A549 (cell line): Measurements from ENCODE around the gene ANKRD24. TPM values are rescaled to one million over a fixed set of nuclear protein-coding genes. Genes with fewer than 3 reads are reported as not detected.
"Not testable (repeated sequence)": the region's sequence is repeated elsewhere in the genome, so short reads cannot be mapped to it uniquely, and the experiment has no call there.

ENCODE experiments used
- ATAC-seq, 2 experiments: fragments of 200-7000 bp in 1 of 2; fragments of >200 bp in 1 of 2; cut with Nextera tagmentation in 1 of 2; cut with Tn5 transposase in 1 of 2; 3 replicates each; pipeline versions ENCODE4 v1.8.0 to v1.9.1; 2018 to 2020; ENCODE audit warnings: mild to moderate bottlenecking in 1 of 2, moderate library complexity in 1 of 2
- CTCF ChIA-PET: fragments of 300-600 bp; sonication (Branson Sonifier 250); formaldehyde crosslinking; extraction: SDS; loops from one replicate; lab custom pipeline; 2021; ENCODE audit warnings: antibody characterized with exemption, inconsistent platforms; lab: Yijun Ruan, JAX
- POLR2A ChIA-PET: fragments of 350-600 bp; formaldehyde crosslinking; extraction: SDS; loops from one replicate; lab custom pipeline; 2021; ENCODE audit warnings: antibody characterized with exemption, inconsistent platforms; lab: Yijun Ruan, JAX
- DNase-seq, 2 experiments: peaks; one replicate each; pipeline versions ENCODE4 v3.0.0 to v3.0.0-alpha.2; 2011 to 2016; ENCODE audit warnings: low read depth in 1 of 2, low spot score in 1 of 2
- FAIRE-seq: peaks from 2 replicates; lab custom pipeline; 2011; peaks lifted over from hg19 to GRCh38; lab: Jason Lieb, UNC
- H3K27ac ChIP-seq, 2 experiments: fragments of >200 bp; sonication (Bioruptor Twin); formaldehyde crosslinking; 3 replicates each; pipeline ENCODE4 v1.5.1; 2016 to 2017
- H3K4me1 ChIP-seq: fragments of >200 bp; sonication (Bioruptor Twin); formaldehyde crosslinking; 3 replicates; pipeline ENCODE4 v1.6.1; 2016
- H3K4me2 ChIP-seq: fragments of >200 bp; sonication (Bioruptor Twin); formaldehyde crosslinking; 3 replicates; pipeline ENCODE4 v1.6.1; 2016
- H3K4me3 ChIP-seq: fragments of >200 bp; sonication (Bioruptor Twin); formaldehyde crosslinking; 3 replicates; pipeline ENCODE4 v1.5.1; 2016
- H3K9me3 ChIP-seq: fragments of >200 bp; sonication (Bioruptor Twin); formaldehyde crosslinking; 3 replicates; pipeline ENCODE4 v1.6.1; 2016
- CHD2 ChIP-seq: fragments of 150-350 bp; IDR thresholded peaks from 2 replicates; pipeline ENCODE4 v1.6.1; 2014; ENCODE audit warnings: low read length; ENCODE audit not compliant: partially characterized antibody
- ESRRA ChIP-seq: fragments of 150-350 bp; IDR thresholded peaks from 2 replicates; pipeline ENCODE4 v1.6.1; 2014; ENCODE audit warnings: mild to moderate bottlenecking, low read length, borderline replicate concordance
- HDAC2 ChIP-seq: fragments of 200-600 bp; sonication (generic); IDR thresholded peaks from 2 replicates; pipeline ENCODE4 v1.6.1; 2016
- HOXA7 ChIP-seq: fragments of 250-450 bp; sonication (Bioruptor Pico); IDR thresholded peaks from 2 replicates; pipeline ENCODE4 v1.5.0; 2020; ENCODE audit warnings: mild to moderate bottlenecking, moderate library complexity
- KDM1A ChIP-seq: fragments of 200-600 bp; sonication (generic); IDR thresholded peaks from 2 replicates; pipeline ENCODE4 v1.6.1; 2016; ENCODE audit warnings: low read depth, mild to moderate bottlenecking
- KDM5A ChIP-seq: fragments of 200-600 bp; sonication (generic); IDR thresholded peaks from 2 replicates; pipeline ENCODE4 v1.6.1; 2016; ENCODE audit warnings: antibody characterized with exemption, mild to moderate bottlenecking
- MAFK ChIP-seq: fragments of 450-650 bp; IDR thresholded peaks from 2 replicates; pipeline ENCODE4 v1.6.1; 2014; ENCODE audit not compliant: partially characterized antibody
- MAZ ChIP-seq: fragments of 150-350 bp; IDR thresholded peaks from 2 replicates; pipeline ENCODE4 v1.6.1; 2014; ENCODE audit warnings: antibody characterized with exemption, low read depth, low read length, borderline replicate concordance
- NFE2L2 ChIP-seq: fragments of 150-350 bp; conservative IDR thresholded peaks from 2 replicates; pipeline ENCODE4 v1.6.1; 2014; ENCODE audit warnings: low read length
- NPAS2 ChIP-seq: fragments of 250-450 bp; sonication (Bioruptor Pico); IDR thresholded peaks from 2 replicates; pipeline ENCODE4 v1.8.0; 2022; ENCODE audit warnings: mild to moderate bottlenecking, moderate library complexity, borderline replicate concordance
- NR3C1 ChIP-seq: fragments of >200 bp; sonication (Bioruptor Twin); formaldehyde crosslinking; IDR thresholded peaks from 3 replicates; pipeline ENCODE4 v1.6.1; 2017
- POLR2A ChIP-seq: IDR thresholded peaks from 2 replicates; pipeline ENCODE4 v1.6.1; 2012; ENCODE audit warnings: mild to moderate bottlenecking, low read length
- POLR2AphosphoS2 ChIP-seq: conservative IDR thresholded peaks from 2 replicates; pipeline ENCODE4 v1.6.1; 2012; ENCODE audit warnings: low read length, improper control_type of control experiment, inconsistent platforms
- RCOR1 ChIP-seq: fragments of 150-350 bp; IDR thresholded peaks from 2 replicates; pipeline ENCODE4 v1.6.1; 2014; ENCODE audit warnings: antibody characterized with exemption, low read length, low read depth
- RFX5 ChIP-seq: fragments of 450-650 bp; IDR thresholded peaks from 2 replicates; pipeline ENCODE4 v1.7.1; 2014; ENCODE audit warnings: antibody characterized with exemption, mild to moderate bottlenecking, moderate library complexity
- TFCP2L1 ChIP-seq: fragments of 250-450 bp; sonication (Bioruptor Pico); IDR thresholded peaks from 2 replicates; pipeline ENCODE4 v1.5.0; 2021; ENCODE audit warnings: mild to moderate bottlenecking
- WGBS: methylation state at CpG from one replicate; pipeline ENCODE4 v1.1.6; 2017; ENCODE audit errors: missing lambda C conversion rate; 5-methylcytosine and 5-hydroxymethylcytosine counted together
- polyA plus RNA-seq, 4 experiments: library from polyadenylated mRNA; depleted of rRNA in 3 of 4; stranded (reverse); fragments of >200 nt; fragmentation: RNase III in 1 of 4; extraction: RNeasy Plus Mini Kit Qiagen cat#74134 plus additional on column Dnase treatment in 1 of 4; gene quantifications; 2 replicates in 3 of 4; 3 replicates in 1 of 4; pipeline ENCODE4 v1.2.3, GENCODE V29; 2011 to 2017
- TF ChIP-seq, protein P1 (sequence below): fragments of >200 bp; sonication (Bioruptor Twin); formaldehyde crosslinking; IDR thresholded peaks from 2 replicates; pipeline ENCODE4 v1.6.1; 2016
- TF ChIP-seq, protein P2 (sequence below): fragments of >200 bp; sonication (Bioruptor Twin); formaldehyde crosslinking; IDR thresholded peaks from 3 replicates; pipeline ENCODE4 v1.5.1; 2016
- TF ChIP-seq, protein P3 (sequence below): fragments of 250-450 bp; sonication (Bioruptor Pico); IDR thresholded peaks from 2 replicates; pipeline ENCODE4 v1.5.0; 2020; ENCODE audit warnings: low read depth, mild to moderate bottlenecking, moderate library complexity
- TF ChIP-seq, protein P4 (sequence below): fragments of >200 bp; sonication (Bioruptor Twin); formaldehyde crosslinking; IDR thresholded peaks from 3 replicates; pipeline ENCODE4 v1.6.1; 2016
- TF ChIP-seq, protein P5 (sequence below): fragments of 150-350 bp; IDR thresholded peaks from 2 replicates; pipeline ENCODE4 v1.6.1; 2014; ENCODE audit warnings: low read depth, mild to moderate bottlenecking, low read length

The ANKRD24 gene
- polyA plus RNA-seq, 2 of the 4 experiments (the other 2 are of a cell fraction): 0.28 to 0.36 TPM

DNA sequence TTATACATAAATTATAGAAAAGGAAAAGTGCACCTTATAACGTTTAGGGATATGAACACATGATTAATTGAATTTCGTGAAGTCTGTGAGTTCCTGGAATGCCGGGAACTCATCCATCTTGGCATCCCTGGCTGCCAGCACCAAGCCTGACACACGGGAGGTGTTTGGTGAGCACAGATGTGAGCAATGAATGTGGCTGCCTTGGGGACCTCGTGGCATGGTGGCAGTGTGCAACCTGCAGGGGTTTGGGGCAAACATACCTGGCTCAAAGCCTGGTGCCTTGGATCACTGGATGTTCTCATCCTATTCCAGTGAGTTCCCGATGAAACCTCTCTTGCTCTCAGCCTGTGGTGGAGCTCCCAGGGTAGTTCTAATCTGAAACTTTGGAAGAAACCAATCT lies 48.1 kb upstream of the ANKRD24 start:
- Histone ChIP-seq H3K4me3 (no peak overlapping the region), H3K9me3 (no peaks in the 10 kb centered on the region), H3K27ac (peak overlapping the region; percentile 54 to 68; a peak in 4 of 6 replicates), H3K4me1 (peaks cover 33% of the 10 kb centered on the region), H3K4me2 (no peak overlapping the region)
- ChIA-PET CTCF (interaction anchor here (0.9 to 2.2 kb wide), 3 partner anchors 66 to 95 kb away, joined by 3 to 6 read pairs (median 3); partner anchors contain the start of gene EBI3), POLR2A (no interaction called here)
- 54% methylated on average over 6 of the region's 6 CpGs for WGBS
- DNase-seq (no peak), ATAC-seq (0 out of 6 replicates have a peak, but pooled peaks of 1 of the 2 experiments have one; percentile 22), FAIRE-seq (no peak)
- no peak for TF ChIP-seq RCOR1
- TF ChIP-seq, protein P1, sequence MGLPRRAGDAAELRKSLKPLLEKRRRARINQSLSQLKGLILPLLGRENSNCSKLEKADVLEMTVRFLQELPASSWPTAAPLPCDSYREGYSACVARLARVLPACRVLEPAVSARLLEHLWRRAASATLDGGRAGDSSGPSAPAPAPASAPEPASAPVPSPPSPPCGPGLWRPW: no peak
- no peak for TF ChIP-seq ESRRA
- TF ChIP-seq, protein P2, sequence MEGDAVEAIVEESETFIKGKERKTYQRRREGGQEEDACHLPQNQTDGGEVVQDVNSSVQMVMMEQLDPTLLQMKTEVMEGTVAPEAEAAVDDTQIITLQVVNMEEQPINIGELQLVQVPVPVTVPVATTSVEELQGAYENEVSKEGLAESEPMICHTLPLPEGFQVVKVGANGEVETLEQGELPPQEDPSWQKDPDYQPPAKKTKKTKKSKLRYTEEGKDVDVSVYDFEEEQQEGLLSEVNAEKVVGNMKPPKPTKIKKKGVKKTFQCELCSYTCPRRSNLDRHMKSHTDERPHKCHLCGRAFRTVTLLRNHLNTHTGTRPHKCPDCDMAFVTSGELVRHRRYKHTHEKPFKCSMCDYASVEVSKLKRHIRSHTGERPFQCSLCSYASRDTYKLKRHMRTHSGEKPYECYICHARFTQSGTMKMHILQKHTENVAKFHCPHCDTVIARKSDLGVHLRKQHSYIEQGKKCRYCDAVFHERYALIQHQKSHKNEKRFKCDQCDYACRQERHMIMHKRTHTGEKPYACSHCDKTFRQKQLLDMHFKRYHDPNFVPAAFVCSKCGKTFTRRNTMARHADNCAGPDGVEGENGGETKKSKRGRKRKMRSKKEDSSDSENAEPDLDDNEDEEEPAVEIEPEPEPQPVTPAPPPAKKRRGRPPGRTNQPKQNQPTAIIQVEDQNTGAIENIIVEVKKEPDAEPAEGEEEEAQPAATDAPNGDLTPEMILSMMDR: no peak
- TF ChIP-seq NR3C1: no peak
- TF ChIP-seq NFE2L2: no peak
- no peak for TF ChIP-seq RFX5
- no peak for TF ChIP-seq CHD2
- TF ChIP-seq MAZ: no peak
- no peak for TF ChIP-seq POLR2A
- no peak for TF ChIP-seq HDAC2
- TF ChIP-seq MAFK: no peak
- TF ChIP-seq, all 56 proteins: peak for 0

DNA sequence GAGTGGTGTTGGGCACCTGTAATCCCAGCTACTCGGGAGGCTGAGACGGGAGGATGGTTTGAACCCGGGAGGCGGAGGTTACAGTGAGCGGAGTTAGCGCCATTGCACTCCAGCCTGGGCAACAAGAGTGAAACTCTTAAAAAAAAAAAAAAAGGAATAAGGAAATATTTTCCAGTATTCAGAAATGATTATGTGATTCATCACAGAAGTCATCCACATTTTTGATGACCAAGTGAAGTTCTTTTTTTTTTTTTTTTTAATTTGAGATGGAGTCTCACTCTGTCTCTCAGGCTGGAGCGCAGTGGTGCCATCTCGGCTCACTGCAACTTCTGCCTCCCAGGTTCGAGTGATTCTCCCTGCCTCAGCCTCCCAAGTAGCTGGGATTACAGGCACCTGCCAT lies 47.1 kb upstream of the ANKRD24 start:
- FAIRE-seq, H3K9me3 ChIP-seq, DNase-seq, H3K4me2 ChIP-seq, POLR2A ChIA-PET, ATAC-seq, H3K4me3 ChIP-seq: not testable (repeated sequence)
- 91% methylated on average over 9 of the region's 9 CpGs for WGBS
- peaks cover 30% of the 10 kb centered on the region for H3K4me1 ChIP-seq
- H3K27ac ChIP-seq: peak overlapping the region; percentile 3 to 68; a peak in 3 of 6 replicates
- CTCF ChIA-PET: interaction anchor here (0.9 to 2.2 kb wide), 3 partner anchors 65 to 94 kb away, joined by 3 to 6 read pairs (median 3); partner anchors contain the start of gene EBI3

DNA sequence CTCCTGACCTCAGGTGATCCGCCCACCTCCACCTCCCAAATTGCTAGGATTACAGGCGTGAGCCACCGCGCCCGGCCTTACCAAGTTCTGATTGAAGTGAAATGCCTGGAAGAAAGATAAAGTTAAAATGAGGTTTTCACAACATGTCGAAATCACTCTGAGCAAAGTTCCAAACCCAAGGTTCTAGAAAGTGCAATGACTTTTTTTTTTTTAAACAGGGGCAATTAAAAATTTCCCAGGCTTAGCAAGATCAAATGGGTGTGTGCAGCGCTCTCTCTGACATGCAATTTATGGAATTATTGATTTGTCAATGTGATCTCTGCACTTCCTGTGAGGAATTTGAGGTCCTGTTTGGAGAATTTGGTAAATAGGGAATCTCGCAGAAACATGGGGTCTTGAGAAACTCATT lies 45.8 kb upstream of the ANKRD24 start:
- DNase-seq: no peak
- FAIRE-seq: no peak
- Histone ChIP-seq H3K27ac (no peak overlapping the region), H3K4me3 (no peak overlapping the region), H3K9me3 (no peaks in the 10 kb centered on the region), H3K4me1 (peaks cover 27% of the 10 kb centered on the region), H3K4me2 (no peak overlapping the region)
- TF ChIP-seq RFX5 (no peak), HOXA7 (CRISPR knock-in tag) (no peak), NPAS2 (CRISPR knock-in tag) (no peak), KDM5A (no peak), MAFK (no peak), TFCP2L1 (CRISPR knock-in tag) (no peak), KDM1A (no peak), CHD2 (no peak), POLR2AphosphoS2 (no peak)
- TF ChIP-seq, protein P3, sequence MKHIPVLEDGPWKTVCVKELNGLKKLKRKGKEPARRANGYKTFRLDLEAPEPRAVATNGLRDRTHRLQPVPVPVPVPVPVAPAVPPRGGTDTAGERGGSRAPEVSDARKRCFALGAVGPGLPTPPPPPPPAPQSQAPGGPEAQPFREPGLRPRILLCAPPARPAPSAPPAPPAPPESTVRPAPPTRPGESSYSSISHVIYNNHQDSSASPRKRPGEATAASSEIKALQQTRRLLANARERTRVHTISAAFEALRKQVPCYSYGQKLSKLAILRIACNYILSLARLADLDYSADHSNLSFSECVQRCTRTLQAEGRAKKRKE (CRISPR knock-in tag): no peak
- TF ChIP-seq, protein P2: no peak
- TF ChIP-seq, protein P4, sequence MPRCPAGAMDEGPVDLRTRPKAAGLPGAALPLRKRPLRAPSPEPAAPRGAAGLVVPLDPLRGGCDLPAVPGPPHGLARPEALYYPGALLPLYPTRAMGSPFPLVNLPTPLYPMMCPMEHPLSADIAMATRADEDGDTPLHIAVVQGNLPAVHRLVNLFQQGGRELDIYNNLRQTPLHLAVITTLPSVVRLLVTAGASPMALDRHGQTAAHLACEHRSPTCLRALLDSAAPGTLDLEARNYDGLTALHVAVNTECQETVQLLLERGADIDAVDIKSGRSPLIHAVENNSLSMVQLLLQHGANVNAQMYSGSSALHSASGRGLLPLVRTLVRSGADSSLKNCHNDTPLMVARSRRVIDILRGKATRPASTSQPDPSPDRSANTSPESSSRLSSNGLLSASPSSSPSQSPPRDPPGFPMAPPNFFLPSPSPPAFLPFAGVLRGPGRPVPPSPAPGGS: no peak
- TF ChIP-seq, protein P5, sequence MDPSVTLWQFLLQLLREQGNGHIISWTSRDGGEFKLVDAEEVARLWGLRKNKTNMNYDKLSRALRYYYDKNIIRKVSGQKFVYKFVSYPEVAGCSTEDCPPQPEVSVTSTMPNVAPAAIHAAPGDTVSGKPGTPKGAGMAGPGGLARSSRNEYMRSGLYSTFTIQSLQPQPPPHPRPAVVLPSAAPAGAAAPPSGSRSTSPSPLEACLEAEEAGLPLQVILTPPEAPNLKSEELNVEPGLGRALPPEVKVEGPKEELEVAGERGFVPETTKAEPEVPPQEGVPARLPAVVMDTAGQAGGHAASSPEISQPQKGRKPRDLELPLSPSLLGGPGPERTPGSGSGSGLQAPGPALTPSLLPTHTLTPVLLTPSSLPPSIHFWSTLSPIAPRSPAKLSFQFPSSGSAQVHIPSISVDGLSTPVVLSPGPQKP: no peak
- ATAC-seq: no peak
- ChIA-PET CTCF (no interaction called here), POLR2A (no interaction called here)
- 89% methylated on average over 8 of the region's 8 CpGs for WGBS
